Skin of body (tissue), 2 donors: ENCODE results near the gene FSD1. TPM values are rescaled to one million over a fixed set of nuclear protein-coding genes. Genes with fewer than 3 reads are reported as not detected.
"Not testable (repeated sequence)": the region's sequence is repeated elsewhere in the genome, so short reads cannot be mapped to it uniquely, and the experiment has no call there.

Experiments used
- DNase-seq: peaks from one replicate; lab custom pipeline; 2025; lab: John Stamatoyannopoulos, UW
- total RNA-seq: library from RNA; depleted of rRNA; stranded (reverse); fragments of >200 nt; gene quantifications from one replicate; pipeline ENCODE4 v1.2.3, GENCODE V29; 2014

FSD1 gene
- total RNA-seq, 1 donor from 2014 or later = 0.59 TPM

- peak; percentile 100 for DNase-seq
Observed at GRCh38 chr19:4342615-4343369, 38.4 kb downstream of the FSD1 start.

- peak; percentile 79 for DNase-seq
Observed at GRCh38 chr19:4343370-4344307, 39.2 kb downstream of the FSD1 start, which contains the start of gene MPND. TSS of gene MPND (plus strand) at chr19:4343562. CDS start at chr19:4343594, 32 bp downstream.

- no peak for DNase-seq
Observed at GRCh38 chr19:4345342-4346019, 41.1 kb downstream of the FSD1 start.

GRCh38 chr19:4346020-4346383, 41.6 kb downstream of the FSD1 start:
- DNase-seq = no peak

- no peak for DNase-seq
Observed at GRCh38 chr19:4347521-4347920, 43.1 kb downstream of the FSD1 start.

GRCh38 chr19:4349225-4349624, 44.8 kb downstream of the FSD1 start:
- not testable (repeated sequence) for DNase-seq

- DNase-seq = no peak
Observed at GRCh38 chr19:4350111-4350510, 45.7 kb downstream of the FSD1 start.

- no peak for DNase-seq
Observed at GRCh38 chr19:4350726-4351125, 46.3 kb downstream of the FSD1 start.

GRCh38 chr19:4352701-4353121, 48.3 kb downstream of the FSD1 start:
- DNase-seq = no peak

GRCh38 chr19:4354282-4354681, 49.9 kb downstream of the FSD1 start:
- DNase-seq = no peak

GRCh38 chr19:4354897-4355296, 50.5 kb downstream of the FSD1 start:
- no peak for DNase-seq

- DNase-seq = no peak
Observed at GRCh38 chr19:4357095-4357797, 52.8 kb downstream of the FSD1 start.

GRCh38 chr19:4357921-4358326, 53.5 kb downstream of the FSD1 start:
- DNase-seq = no peak

- no peak for DNase-seq
Observed at GRCh38 chr19:4358709-4359626, 54.6 kb downstream of the FSD1 start.

- no peak for DNase-seq
Observed at GRCh38 chr19:4359627-4360000, 55.2 kb downstream of the FSD1 start.

GRCh38 chr19:4360081-4360569, 55.7 kb downstream of the FSD1 start:
- DNase-seq = no peak

- no peak for DNase-seq
Observed at GRCh38 chr19:4360641-4361151, 56.3 kb downstream of the FSD1 start.

GRCh38 chr19:4361152-4362046, 57.0 kb downstream of the FSD1 start:
- DNase-seq = no peak
